Activated CD4-positive, alpha-beta T cell treated with anti-CD3 and anti-CD28 coated beads, Interleukin-10, Interleukin-2, amounts not matched to agents 100 ng/mL and 50 ng/mL, durations not matched to agents 16 hours and 8 hours (primary cell): ENCODE data around the gene KIRREL3.

ENCODE experiments used
- DNase-seq: peaks from one replicate; pipeline ENCODE4 v3.0.0-alpha.2; 2020

KIRREL3 gene

GRCh38 chr11:126904520-126904919, 96.0 kb downstream of the KIRREL3 start:
- DNase-seq, result no peak

- DNase-seq, result no peak
Observed at GRCh38 chr11:126901783-126902182, 98.8 kb downstream of the KIRREL3 start.

DNA sequence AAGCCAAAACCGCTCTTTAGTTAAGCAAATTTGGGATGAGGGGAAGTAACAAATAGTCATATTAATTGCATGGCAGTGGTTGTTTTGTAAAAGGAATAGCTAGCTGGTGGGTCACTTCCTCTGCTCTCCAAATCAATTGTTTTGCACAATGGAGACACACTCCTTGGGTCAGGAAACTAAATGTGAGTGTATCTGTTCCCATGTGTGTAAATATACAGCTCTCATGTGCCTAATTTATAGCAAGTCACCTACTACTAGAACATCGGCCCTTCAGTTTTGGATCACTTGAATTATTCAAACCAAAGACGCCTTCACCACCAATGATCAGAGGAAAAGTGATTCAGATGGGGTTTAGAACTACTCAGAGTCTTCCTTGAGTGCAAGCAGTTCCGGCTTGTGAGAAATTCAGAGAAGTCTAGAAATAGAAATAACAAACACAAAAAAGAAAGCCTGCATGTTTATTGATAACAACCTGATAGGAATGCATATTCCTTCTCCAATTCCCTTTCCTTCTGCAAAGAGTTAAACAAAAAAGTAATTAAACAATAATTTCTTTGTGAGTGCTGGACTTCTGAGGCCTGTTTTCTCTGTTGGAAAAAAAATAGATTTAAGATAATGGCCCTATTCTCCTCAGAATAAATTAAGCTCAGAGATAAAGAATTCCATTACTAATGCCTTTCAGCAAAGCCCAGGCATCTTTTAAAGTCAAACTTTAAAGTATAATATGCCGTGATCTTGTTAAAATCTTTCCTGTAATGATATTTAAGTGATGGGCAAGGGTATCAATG, 100.4 kb downstream of the KIRREL3 start:
- no peak for DNase-seq

DNA sequence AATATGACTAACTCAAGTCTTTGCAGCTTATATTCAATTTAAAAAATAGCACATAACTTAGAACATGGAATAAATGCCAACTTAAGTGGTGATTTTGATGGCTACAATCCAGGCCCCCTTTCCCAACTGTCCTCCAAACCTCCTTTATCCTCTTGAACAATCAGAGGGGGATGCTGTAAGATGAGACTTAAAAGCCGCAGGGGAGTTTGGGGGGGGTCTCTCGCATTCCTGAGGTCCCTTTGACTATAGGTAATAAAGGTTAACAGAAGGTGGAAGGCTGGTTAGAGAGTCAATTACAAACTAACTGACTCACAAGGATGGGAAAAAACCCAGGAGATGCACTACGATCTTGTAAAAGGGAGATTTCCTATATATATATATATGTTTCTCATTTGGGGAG, 101.8 kb downstream of the KIRREL3 start:
- DNase-seq, result no peak

DNA sequence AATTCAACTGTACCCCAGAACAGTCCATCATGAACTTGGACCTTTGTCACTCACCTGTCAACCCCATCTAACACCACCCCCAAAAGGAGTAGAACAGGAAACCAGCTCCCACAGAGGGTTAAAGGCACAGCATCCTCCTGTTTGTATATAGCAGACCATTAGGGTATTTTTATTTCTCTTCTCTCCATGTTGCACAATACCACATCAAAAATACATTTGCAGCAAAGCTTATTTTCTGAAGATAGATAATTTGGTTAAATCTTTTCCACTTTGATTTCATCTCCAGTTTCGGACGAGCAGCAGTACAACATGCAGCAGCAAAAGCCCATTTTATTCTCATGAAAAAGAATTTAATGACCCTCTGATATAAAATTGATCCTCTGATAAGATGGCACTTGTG, 103.1 kb downstream of the KIRREL3 start:
- DNase-seq, result no peak

DNA sequence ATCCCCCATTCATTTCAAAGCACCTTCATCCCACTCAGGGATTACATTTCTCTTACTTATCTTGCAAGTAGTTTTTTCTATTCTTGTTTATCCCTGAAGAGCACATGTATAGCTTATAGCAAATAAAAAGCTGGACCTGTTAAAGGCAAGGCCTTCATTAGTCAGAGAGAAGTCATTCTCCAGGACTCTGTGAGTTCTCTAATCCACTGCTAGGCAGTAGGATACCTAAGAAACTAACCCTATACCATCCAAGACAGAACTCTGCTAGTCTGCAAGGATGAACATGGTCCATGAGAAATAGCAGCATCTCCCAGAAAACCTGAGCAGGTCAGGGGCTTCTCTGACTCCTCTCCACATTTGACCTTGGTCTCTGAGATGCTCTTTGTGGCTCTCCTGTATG, 104.5 kb downstream of the KIRREL3 start:
- DNase-seq, result no peak

- peak; percentile 6 for DNase-seq
Observed at GRCh38 chr11:126893796-126894195, 106.8 kb downstream of the KIRREL3 start.

- no peak for DNase-seq
Observed at GRCh38 chr11:126892756-126893155, 107.8 kb downstream of the KIRREL3 start.

- no peak for DNase-seq
Observed at GRCh38 chr11:126891556-126892217, 108.9 kb downstream of the KIRREL3 start.

- DNase-seq, result no peak
Observed at GRCh38 chr11:126890561-126890960, 110.0 kb downstream of the KIRREL3 start.

- DNase-seq, result no peak
Observed at GRCh38 chr11:126888115-126888712, 112.4 kb downstream of the KIRREL3 start.

GRCh38 chr11:126886636-126887035, 113.9 kb downstream of the KIRREL3 start:
- DNase-seq, result no peak

GRCh38 chr11:126886085-126886484, 114.5 kb downstream of the KIRREL3 start:
- DNase-seq, result no peak

GRCh38 chr11:126884594-126884993, 116.0 kb downstream of the KIRREL3 start:
- no peak for DNase-seq

GRCh38 chr11:126884192-126884591, 116.4 kb downstream of the KIRREL3 start:
- no peak for DNase-seq

DNA sequence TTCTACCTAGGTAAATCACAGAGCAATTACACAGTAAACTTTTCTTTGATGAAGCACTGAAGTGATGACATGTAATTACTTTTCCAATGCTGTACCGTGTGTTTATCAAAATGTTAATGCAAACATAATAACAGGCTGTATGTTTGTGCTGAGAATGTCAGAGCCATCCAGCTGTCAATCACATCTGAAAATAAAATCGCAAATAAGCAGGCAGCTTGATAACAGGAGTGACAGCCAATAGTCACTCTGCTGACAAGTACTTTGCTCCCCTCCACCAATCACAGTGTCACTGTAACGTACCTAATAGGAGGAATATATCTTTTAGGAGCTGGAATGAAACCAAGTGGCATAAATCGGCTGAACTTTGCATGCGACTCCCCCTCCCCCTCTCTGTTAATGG, 119.7 kb downstream of the KIRREL3 start:
- no peak for DNase-seq

DNA sequence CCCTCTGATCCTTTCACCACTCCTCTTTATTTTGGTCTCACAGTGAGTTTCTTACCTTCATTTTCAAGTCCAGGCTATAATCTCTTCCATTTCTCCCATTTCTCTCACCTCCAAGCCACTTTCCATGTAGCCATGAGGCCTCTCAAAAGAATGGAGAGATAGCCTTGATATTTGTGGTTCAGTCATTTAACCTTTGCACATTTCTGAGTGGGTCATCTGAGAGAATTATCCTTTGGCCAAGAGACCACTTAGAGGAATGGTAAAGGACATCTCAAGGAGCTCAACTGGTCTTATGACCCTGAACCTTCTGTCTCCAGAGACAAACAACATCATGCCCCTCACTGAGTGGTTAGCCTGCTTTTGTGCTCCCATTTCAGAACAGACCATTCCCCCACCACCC, 121.1 kb downstream of the KIRREL3 start:
- no peak for DNase-seq

GRCh38 chr11:126878913-126879482, 121.6 kb downstream of the KIRREL3 start:
- DNase-seq, result no peak

DNA sequence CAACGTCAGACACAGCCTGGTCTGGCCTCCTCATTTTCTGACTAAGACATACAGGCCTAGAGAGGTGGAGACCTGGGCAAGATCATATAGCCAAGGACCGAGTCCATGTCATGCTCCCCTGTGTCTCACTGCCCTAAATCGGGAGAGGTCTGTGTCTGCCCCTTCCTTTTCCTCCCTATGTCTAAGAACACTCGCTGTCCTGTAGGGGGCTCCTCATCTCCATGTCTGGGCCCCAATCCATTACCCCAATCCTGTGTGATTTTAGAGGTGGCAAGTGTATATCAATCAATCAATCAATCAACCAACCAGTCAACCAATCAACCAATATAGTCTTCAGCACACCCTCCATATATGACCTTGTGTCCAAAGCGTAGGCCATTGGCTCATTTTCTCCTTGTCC, 125.7 kb downstream of the KIRREL3 start:
- peak; percentile 10 for DNase-seq

DNA sequence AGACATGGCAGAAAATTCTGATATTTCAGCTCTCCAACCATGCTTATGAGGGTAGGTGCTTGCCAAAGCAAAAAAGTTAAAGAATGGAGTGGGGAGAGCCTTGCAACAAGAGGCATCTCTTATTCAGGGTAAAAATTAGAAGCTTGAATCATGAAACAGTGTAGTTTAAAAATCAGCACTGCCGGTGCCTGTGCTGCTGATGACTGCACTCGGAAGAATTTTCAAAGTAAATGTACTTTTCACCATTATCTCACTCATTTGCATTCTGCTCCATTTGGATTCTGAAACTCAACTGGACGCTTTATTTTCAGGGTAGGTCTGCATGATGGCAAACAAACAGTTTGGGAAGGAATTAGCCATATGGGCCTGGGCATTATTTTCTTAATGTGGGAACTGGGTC, 126.3 kb downstream of the KIRREL3 start:
- no peak for DNase-seq

- DNase-seq, result no peak
Observed at GRCh38 chr11:126871792-126872191, 128.8 kb downstream of the KIRREL3 start.

DNA sequence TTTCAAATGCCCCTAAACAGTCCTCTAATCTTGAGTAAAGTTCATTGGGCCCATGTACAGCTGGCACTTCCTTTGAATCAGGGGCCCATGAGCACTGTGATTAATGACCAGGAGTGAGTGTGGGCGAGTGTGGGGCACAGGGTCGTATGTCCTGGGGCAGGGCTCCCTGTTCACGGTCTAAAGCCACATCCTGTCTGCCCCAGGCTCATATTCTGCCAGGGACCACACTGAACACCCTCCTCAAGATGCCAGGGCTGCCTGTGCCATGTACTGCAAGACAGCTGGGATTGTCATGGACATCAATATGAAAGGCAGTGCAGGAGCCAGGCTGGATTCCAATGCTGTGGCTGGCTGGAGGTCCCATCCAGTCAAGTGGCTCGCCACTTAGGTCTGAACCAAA, 130.5 kb downstream of the KIRREL3 start:
- DNase-seq, result no peak

GRCh38 chr11:126868741-126869140, 131.8 kb downstream of the KIRREL3 start:
- no peak for DNase-seq

- no peak for DNase-seq
Observed at GRCh38 chr11:126864934-126865333, 135.6 kb downstream of the KIRREL3 start.
